MM.1S (cell line): ENCODE data around the gene KRT5.

Experiments used
- DNase-seq: peaks from one replicate; pipeline ENCODE4 v3.0.0-alpha.2; 2015
- H2AFZ ChIP-seq: fragments of 300-600 bp; sonication (generic); 2 replicates; pipeline ENCODE4 v1.6.0; 2016; ENCODE audit warnings: antibody characterized with exemption, low read length
- H3F3A ChIP-seq: fragments of 300-600 bp; sonication (generic); 2 replicates; pipeline ENCODE4 v1.6.1; 2016; ENCODE audit warnings: mild to moderate bottlenecking, antibody characterized with exemption, low read length, moderate library complexity, mixed read lengths; ENCODE audit not compliant: insufficient read depth
- H3K27ac ChIP-seq: fragments of 300-600 bp; sonication (generic); 2 replicates; pipeline ENCODE4 v1.5.1; 2016; ENCODE audit warnings: mild to moderate bottlenecking, low read length
- H3K27me3 ChIP-seq: fragments of 300-600 bp; sonication (generic); replicated peaks from 2 replicates; pipeline ENCODE4 v1.6.0; 2016; ENCODE audit warnings: low read length; ENCODE audit not compliant: insufficient read depth
- H3K36me3 ChIP-seq: fragments of 300-600 bp; sonication (generic); replicated peaks from 2 replicates; pipeline ENCODE4 v1.6.1; 2016; ENCODE audit warnings: mild to moderate bottlenecking, low read length, mixed read lengths; ENCODE audit not compliant: insufficient read depth
- H3K4me1 ChIP-seq: fragments of 300-600 bp; sonication (generic); 2 replicates; pipeline ENCODE4 v1.6.1; 2016; ENCODE audit warnings: low read length, mixed read lengths
- H3K4me2 ChIP-seq: fragments of 300-600 bp; sonication (generic); 2 replicates; pipeline ENCODE4 v1.6.0; 2016; ENCODE audit warnings: low read depth, low read length
- H3K4me3 ChIP-seq: fragments of 300-600 bp; sonication (generic); 2 replicates; pipeline ENCODE4 v1.5.1; 2016; ENCODE audit warnings: low read length, mixed read lengths
- H3K79me2 ChIP-seq: fragments of 300-600 bp; sonication (generic); 2 replicates; pipeline ENCODE4 v1.6.1; 2016; ENCODE audit warnings: mixed run types, low read length, mixed read lengths
- H3K9ac ChIP-seq: fragments of 300-600 bp; sonication (generic); 2 replicates; pipeline ENCODE4 v1.6.1; 2016; ENCODE audit warnings: low read length, mixed read lengths
- H3K9me2 ChIP-seq: fragments of 300-600 bp; sonication (generic); replicated peaks from 2 replicates; pipeline ENCODE4 v1.6.1; 2016; ENCODE audit warnings: mild to moderate bottlenecking, low read length, mixed read lengths; ENCODE audit not compliant: insufficient read depth
- H3K9me3 ChIP-seq: fragments of 300-600 bp; sonication (generic); replicated peaks from 2 replicates; pipeline ENCODE4 v1.6.1; 2016; ENCODE audit warnings: mild to moderate bottlenecking, low read length, mixed read lengths; ENCODE audit not compliant: insufficient read depth
- H4K20me1 ChIP-seq: fragments of 300-600 bp; sonication (generic); 2 replicates; pipeline ENCODE4 v1.6.1; 2016; ENCODE audit warnings: mild to moderate bottlenecking, low read length, moderate library complexity, mixed read lengths; ENCODE audit not compliant: insufficient read depth
- EZH2 ChIP-seq: fragments of 300-600 bp; sonication (generic); optimal IDR thresholded peaks from 2 replicates; pipeline ENCODE3; 2017; ENCODE audit warnings: low read depth, mild to moderate bottlenecking, antibody characterized with exemption, low read length, mixed read lengths
- EZH2phosphoT487 ChIP-seq: fragments of 300-600 bp; sonication (generic); IDR thresholded peaks from 2 replicates; pipeline ENCODE4 v1.6.1; 2018; ENCODE audit warnings: antibody characterized with exemption, low read length
- TF ChIP-seq, protein P1 (sequence below): fragments of 300-600 bp; sonication (generic); IDR thresholded peaks from 2 replicates; pipeline ENCODE4 v1.5.1; 2016; ENCODE audit warnings: antibody characterized with exemption, low read length, mixed read lengths

The KRT5 gene

DNA sequence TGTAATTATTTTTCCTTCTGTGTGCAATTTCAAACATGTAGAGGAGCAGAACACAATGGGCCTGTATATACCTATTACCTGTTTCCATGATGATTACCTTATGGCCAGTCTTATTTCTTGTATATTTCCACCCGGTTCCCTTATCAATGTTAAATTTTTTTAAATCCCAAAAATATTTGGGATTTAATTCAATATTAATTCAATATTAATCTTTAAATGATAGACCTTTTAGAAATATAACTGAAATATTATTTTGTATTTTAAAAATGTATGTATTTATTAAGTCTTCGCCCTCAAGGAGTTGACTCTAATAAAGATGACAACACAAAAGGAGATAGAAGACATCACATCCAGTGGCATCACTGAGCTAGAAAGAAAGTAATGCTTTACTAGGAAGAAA lies 46.0 kb downstream of the KRT5 start:
- no peak for TF ChIP-seq EZH2
- TF ChIP-seq EZH2phosphoT487 = no peak
- TF ChIP-seq, protein P1, sequence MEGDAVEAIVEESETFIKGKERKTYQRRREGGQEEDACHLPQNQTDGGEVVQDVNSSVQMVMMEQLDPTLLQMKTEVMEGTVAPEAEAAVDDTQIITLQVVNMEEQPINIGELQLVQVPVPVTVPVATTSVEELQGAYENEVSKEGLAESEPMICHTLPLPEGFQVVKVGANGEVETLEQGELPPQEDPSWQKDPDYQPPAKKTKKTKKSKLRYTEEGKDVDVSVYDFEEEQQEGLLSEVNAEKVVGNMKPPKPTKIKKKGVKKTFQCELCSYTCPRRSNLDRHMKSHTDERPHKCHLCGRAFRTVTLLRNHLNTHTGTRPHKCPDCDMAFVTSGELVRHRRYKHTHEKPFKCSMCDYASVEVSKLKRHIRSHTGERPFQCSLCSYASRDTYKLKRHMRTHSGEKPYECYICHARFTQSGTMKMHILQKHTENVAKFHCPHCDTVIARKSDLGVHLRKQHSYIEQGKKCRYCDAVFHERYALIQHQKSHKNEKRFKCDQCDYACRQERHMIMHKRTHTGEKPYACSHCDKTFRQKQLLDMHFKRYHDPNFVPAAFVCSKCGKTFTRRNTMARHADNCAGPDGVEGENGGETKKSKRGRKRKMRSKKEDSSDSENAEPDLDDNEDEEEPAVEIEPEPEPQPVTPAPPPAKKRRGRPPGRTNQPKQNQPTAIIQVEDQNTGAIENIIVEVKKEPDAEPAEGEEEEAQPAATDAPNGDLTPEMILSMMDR = no peak
- Histone ChIP-seq H3K27me3 (0 out of 2 replicates have a peak, but pooled peaks cover 3% of the 10 kb centered on the region), H2AFZ (no peak overlapping the region)

DNA sequence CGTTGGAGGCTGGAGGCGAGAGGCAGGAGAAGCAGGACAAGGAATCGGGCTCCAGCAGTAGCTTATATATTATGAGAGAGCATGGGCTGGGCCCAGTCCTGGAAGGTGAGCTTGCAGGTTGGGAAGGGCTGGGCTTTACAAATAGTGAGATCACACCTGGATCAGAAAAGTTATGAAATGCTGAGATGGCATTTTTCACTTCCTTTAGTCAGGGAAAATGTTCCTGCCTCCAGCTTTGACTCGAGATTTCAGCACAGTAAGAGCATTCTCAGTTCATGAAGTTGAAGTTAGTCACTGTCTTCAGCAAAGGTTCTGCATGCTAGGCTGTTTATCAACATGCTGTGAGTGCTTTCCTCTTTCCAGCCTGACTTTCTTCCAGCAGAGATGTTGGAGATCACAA lies 46.4 kb downstream of the KRT5 start, which contains the start of gene KRT6C:
Gene KRT6C (minus strand): TSS at position 38 of the 400 bp plus-strand sequence. CDS start 68 bp downstream, outside the sequence.
- Histone ChIP-seq H3K9me2 (no peaks in the 10 kb centered on the region), H3K9me3 (no peaks in the 10 kb centered on the region), H4K20me1 (no peaks in the 10 kb centered on the region), H2AFZ (no peak within 1 kb of the TSS), H3K4me2 (no peak within 1 kb of the TSS), H3K4me3 (no peak within 1 kb of the TSS), H3K4me1 (no peaks in the 10 kb centered on the region), H3K27ac (no peak within 1 kb of the TSS), H3F3A (no peaks in the 10 kb centered on the region), H3K36me3 (no peaks in the 10 kb centered on the region), H3K9ac (no peak within 1 kb of the TSS), H3K79me2 (no peaks in the 10 kb centered on the region), H3K27me3 (0 out of 2 replicates have a peak, but pooled peaks cover 3% of the 10 kb centered on the region)
- DNase-seq = no peak
- TF ChIP-seq EZH2 (no peak), EZH2phosphoT487 (no peak)
- TF ChIP-seq, protein P1 = no peak

More for the DNA sequence above, 46.0 kb downstream of the KRT5 start:
- no peak overlapping the region for H3K27ac ChIP-seq
- H3K9me2 ChIP-seq = no peaks in the 10 kb centered on the region
- H3K4me1 ChIP-seq = no peaks in the 10 kb centered on the region
- H3K4me3 ChIP-seq = no peak overlapping the region
- no peak overlapping the region for H3K9ac ChIP-seq
- no peak for DNase-seq
- no peaks in the 10 kb centered on the region for H3F3A ChIP-seq
- no peaks in the 10 kb centered on the region for H4K20me1 ChIP-seq
- no peaks in the 10 kb centered on the region for H3K36me3 ChIP-seq
- H3K9me3 ChIP-seq = no peaks in the 10 kb centered on the region
- H3K79me2 ChIP-seq = no peaks in the 10 kb centered on the region
- no peak overlapping the region for H3K4me2 ChIP-seq

DNA sequence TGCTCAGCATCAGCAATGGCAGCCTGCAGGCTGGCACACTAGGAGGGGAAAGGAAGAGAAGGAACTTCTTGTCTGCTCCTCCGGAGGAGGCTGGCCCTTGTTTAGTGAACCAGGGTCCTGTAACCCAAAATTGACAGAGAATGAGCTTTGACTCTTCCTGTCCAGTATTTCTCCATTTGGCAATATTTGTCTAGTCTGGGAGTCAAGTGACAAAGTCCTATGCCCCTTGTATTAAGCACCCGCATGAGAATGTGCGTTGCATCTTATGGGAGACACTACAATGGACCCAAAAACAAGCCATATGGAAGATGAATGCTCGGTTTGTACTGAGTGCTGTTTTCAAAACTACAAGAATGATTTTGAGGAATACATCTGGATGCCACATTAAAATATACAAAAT lies 50.3 kb downstream of the KRT5 start:
- Histone ChIP-seq H3K79me2 (no peaks in the 10 kb centered on the region), H3K27ac (no peak overlapping the region), H3K9ac (no peak overlapping the region), H3K9me3 (no peaks in the 10 kb centered on the region), H4K20me1 (no peaks in the 10 kb centered on the region), H3K4me3 (no peak overlapping the region), H3K4me1 (no peaks in the 10 kb centered on the region), H2AFZ (no peak overlapping the region), H3K4me2 (no peak overlapping the region), H3K27me3 (peaks cover 3% of the 10 kb centered on the region; the same call in 1 of the 2 replicates), H3F3A (no peaks in the 10 kb centered on the region), H3K36me3 (no peaks in the 10 kb centered on the region), H3K9me2 (no peaks in the 10 kb centered on the region)
- no peak for DNase-seq
- TF ChIP-seq, protein P1 = no peak
- TF ChIP-seq EZH2 = no peak
- TF ChIP-seq EZH2phosphoT487 = no peak
